ENCODE measurements around the gene FAIM2.

Gene FAIM2

DNA sequence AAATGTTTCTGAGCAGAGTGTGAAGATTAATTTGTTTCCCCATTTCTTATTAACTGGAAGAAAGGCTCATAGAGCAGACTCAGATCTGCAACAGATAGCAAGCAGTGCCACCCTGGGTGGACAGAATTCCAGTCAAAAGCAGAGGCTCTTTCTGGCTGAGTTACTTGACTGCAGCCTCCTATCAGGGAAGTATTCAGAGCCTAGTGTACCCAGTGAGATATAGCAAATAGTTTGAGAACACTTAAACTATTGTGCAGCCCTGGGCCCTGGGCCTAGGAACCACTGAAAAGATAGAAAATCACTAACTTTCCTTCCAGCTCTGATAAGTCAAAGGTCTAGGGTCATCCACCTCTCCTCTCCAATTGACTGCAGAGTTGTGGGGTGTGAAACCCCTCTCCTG is 35.6 kb upstream of the FAIM2 start:
- no peak for DNase-seq (ENCODE audit: low read depth)

DNA sequence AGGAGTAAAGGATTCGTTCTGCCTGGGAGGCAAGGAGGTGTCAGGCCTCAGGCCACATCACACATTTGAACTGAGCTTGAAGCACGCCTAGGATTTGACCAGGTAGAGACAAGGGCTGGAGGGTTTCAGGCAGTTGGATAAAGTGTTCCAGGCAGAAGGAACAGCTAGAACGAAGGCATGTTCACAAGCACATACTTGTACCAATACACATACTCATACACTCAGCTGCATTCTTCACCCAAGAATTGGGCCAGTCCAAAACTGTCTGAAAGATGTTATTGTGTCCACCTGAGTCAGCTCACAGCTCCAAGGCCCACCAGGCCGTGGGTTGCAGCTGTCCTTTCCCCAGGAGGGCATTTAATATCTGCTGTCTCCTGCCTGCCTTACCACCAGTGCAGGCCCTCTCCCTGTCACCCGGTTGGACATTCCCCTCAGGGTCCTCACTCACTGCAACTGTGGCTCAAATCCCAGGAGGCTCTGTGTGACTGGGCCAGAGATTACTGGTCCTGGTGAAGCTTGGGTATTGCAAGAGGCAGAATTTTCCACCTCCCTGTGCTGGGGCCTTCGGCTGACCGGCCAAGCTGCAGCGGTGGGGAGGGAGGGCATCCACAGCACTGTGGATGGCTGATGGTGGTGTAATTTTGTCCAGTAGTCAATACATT is 34.1 kb upstream of the FAIM2 start:
- DNase-seq (ENCODE audit: low read depth) = no peak

DNA sequence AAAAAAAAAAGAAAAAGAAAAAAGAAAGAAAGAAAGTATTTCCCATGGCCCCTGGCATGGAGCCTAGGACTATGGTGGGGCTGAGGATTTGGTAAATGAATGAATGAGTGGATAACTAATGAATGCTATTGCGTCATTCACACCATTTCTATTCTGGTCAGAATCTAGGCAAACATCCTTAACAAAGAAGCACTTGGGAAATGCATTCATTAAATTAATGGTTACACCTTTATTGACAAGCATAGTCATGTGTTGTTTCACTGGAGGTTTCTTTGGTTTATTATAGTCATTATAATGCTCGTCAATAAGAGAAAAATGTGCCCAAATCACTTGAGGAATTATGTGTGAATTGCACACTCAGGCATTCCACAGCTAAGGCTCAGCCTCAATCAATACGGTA is 33.2 kb upstream of the FAIM2 start:
- no peak for DNase-seq (ENCODE audit: low read depth)

DNA sequence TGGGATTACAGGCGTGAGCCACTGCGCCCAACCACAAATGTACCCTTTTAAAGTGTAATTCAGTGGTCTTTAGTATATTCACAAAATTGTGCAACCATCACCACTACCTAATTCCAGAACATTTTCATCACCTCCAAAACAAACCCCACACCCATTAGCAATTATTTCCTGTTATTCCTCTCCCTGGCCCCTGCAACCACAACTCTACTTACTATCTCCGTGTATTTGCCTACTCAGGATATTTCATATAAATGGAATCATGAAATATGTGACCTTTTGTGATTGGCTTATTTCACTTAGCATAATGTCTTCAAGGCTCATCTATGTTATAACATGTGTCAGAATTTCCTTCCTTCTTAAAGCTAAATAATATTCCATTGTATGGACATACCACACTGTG is 30.8 kb upstream of the FAIM2 start:
- DNase-seq (ENCODE audit: low read depth) = no peak

DNA sequence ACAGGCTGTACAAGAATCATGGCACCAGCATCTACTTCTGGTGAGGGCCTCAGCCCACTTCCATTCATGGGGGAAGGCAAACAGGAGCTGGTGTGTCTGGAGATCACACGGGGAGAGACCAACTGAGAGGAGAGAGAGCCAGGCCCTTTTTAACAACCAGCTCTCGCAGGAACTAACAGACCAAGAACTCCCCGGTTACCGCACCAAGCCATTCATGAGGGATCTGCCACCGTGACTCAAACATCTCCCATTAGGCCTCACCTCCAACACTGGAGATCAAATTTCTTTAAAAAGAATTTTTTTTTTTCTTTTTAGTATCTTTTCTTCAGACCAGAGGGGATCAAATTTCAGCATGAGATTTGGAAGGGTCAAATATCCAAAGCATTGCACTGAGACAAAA is 30.1 kb upstream of the FAIM2 start:
- DNase-seq (ENCODE audit: low read depth) = no peak

DNA sequence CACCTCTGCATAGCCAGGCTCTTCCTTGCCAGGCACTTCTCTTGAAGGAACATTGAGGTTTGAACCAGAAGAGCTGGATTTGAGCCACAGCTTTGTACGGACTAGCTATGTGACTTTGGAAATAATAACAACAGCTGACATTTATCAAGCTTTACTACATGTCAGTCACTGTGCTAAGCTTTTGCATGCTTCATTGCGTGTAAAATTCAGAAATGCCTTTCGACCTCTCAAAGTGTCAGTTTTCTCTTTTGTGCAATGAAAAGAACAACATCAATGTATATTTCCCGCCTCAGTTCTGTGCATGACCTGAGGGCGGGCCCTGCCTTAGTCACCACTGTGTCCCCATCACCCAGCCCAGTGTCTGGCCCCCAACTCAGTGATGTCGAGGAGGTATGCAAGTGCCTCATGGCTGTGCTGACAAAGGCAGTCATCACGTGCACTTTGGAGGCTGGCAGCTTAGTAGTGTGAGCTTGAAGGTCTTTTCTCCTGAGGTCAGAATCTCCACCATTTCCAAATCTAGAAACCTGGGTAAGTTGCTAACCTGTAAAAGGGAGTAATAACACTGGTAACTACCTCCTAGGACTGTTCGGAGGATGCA is 28.9 kb upstream of the FAIM2 start:
- DNase-seq (ENCODE audit: low read depth) = no peak

DNA sequence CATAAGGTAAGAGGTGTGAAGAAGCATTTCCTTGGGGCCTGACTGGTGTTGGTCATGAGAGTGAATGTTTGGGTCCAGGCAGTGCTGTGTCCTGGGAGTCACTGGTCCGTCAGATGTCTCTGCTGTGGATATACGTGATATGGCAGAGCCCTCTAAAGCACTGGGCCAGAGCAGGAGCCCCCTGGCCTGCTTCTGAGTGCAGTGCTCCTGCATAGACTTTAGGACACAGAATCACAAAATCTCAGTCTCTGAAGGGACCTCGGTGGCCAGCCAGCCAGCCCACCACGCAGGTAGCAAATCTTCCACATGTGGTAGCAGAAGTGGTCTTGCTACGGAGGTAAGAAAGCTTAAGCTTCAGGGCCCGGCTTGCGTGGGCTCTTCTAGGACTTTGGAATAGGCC is 28.3 kb upstream of the FAIM2 start:
- no peak for DNase-seq (ENCODE audit: low read depth)

DNA sequence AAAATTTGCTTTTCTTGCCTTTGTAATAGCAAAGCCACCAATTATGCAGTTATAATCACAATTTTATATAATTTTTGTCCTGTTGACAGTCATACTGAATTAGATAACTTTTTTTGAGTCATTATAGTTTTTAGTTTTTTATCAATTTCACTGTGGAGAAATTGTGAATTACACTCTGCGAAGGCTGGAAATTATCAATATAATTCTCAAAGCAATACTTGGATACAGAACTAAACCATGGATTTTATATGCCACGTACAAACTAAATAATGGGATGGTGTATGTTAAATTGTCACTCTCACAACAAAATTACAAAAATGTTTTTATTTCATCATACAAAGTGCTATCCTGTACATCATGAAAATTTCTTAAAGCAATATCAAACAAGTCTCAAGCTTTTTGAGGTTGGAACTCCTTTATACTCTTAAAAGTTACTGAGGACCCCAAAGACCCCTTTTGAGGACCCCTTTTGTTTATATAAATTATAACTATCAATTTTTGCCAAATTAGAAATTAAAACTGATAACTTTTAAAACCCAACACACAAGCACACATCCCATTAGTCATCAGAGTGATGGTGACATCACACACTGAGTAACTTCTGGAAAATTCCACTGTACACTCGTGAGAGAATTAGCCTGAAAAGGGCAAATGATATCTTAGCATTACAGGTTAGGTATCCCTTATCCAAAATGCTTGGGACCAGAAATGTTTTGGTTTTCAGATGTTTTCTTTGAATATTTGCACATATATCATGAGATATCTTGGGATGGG is 27.0 kb upstream of the FAIM2 start:
- no peak for DNase-seq (ENCODE audit: low read depth)

DNA sequence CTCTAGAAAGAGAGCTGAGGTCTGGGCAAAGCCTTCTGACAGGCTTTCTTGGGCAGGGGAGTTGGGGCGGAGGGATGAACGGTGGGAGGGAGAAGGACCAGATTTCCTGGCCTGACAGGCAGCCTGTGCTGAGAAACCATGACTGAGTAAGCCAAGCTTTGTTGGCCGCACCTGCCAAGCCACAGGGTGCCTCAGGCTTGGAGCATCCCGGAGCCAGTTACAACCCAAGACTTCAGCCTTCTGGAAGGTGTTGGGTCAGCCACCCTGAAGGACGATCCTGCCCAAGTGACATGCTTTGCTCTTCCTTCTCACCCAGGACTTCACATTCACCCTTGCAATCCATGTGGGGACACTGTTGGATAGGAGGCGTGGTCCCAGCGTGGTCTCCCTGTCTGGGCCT is 25.9 kb upstream of the FAIM2 start:
- DNase-seq (ENCODE audit: low read depth) = no peak

DNA sequence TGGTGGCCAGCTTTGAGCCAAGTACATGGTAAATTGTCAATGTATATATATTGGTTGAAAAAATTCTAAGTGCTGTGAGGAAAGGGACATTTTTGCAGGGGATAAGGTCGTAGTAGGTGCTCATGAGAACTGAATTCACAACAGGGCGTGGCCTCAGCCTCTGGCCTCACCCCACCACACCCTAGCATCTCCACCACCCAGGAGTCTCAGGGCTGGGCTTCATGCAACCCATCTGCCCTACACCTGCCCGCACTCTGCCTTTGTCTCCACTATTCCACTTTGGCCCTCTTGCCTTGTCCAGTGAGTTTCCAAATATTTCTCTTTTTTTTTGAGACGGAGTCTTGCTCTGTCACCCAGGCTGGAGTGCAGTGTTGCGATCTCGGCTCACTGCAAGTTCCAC is 24.8 kb upstream of the FAIM2 start:
- no peak for DNase-seq (ENCODE audit: low read depth)

DNA sequence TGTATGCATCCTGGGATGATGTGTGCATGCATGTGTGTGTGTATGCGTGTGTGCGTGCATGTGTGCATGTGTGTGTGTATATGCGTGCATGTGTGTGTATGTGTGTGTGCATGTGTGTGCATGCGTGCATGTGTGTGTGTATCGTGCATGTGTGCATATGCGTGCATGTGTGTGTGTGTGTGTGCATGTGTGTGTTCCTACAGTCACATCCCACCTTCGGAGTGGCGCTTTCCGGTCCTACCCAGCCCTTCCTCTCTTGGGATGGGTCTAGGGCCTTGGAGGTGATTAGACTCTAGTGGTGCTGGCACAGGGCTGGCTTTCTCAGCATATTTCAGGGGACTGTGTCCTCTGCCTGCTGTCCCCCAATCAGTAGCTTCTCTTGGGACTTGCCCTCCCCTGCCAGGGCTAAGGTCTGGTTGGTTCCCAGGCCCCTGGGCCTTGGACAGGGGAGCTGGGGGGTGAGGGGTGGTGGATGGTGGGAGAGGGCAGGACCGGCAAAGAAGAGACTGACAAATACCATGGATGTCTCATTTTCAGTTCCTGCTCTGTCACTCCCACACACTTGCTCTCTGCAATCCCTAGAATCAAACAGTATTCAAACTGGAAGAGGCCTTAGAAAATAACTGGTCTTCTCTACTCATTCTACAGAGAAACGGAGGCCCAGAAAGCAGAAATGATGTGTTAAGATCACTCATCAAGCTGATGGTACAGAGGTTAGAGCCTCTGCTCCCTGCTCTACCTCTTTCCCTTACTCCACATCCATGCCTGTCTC is 21.9 kb upstream of the FAIM2 start:
- no peak for DNase-seq (ENCODE audit: low read depth)

DNA sequence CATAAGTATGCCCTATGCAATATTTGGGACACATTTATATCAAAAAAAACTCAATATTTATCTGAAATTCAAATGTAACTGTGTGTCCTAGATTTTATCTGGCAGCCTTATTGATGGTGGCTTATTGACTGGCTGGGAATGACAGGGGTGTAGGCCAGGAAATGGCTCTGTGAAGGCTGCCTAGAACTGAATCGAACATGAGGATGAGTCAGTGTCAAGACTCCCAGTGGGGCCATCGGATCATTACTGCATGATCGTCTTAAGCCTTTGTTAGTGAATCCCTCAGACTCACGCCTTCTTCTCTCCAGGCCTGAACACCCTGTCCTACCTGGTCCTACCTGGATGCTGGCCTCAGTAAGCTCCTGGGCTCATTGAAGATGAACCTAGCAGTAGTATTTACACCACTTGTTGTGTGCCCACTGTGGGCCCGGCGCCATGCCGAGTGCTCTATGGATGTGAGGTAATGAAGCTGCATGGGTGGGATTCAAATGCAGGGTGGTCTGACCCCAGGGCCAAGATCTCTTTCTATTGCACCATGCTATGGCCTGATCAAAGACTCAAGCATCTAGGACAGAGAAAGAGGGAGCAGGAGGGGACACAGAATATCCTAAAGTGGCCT is 21.0 kb upstream of the FAIM2 start:
- DNase-seq (ENCODE audit: low read depth) = no peak

DNA sequence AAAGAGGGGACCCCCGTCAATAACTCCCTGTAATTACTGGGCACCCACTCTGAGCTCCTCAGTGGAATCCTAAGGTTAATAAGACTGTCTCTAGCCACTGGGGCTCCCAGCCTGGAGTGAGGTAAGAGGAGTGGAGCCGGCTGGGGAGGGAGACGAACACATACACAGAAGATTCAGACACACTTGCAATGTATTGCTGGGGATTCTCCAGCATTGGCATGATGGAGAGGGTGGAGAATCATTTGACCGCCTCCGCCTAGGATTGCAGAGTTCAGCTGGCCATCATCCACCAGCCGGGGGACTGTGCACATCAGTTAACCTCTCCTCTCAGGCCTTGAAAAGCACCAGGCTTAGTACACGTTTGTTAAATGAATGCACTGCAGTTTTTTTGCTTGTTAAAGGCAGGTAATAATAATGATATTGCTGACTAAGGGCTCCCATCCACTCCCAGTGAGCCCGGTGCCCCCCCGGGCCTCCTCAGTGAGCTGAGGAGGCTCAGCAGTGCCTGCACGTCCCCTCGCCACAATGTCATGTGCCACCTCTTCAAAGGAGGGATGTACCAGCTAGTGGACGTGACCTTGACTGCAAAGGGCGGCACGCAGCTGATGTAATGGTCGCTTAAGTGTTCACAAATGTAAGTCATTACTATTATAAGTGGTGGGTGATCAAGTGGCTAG is 20.3 kb upstream of the FAIM2 start:
- DNase-seq (ENCODE audit: low read depth) = no peak

DNA sequence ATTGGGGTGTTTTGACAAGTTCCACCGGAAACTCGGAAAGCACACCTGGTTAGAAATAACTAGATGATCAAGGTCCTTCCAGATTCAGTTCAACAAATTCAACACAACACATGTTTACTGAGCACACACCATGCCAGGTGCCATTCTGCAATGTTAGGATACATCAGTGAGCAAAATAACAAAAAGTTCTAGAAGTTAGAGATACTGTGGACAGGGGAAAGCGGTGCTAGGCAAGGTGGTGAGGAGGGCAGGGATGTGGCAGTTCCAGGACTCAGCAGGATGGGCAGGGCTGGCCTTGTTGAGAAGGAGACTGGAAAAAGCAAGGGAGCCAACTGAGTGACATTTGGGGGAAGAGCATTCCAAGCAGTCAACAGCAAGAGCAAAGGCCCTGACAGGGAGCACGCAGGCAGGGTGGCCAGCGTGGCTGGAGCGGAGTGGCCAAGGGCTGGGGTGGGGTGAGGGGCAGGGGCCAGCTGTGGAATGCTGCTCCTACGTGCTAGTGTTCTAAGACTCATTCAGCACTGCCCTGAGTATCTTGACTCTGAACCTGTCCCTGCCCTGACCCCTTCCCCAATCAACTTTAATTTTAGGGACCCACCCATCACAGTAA is 19.4 kb upstream of the FAIM2 start:
- no peak for DNase-seq (ENCODE audit: low read depth)

DNA sequence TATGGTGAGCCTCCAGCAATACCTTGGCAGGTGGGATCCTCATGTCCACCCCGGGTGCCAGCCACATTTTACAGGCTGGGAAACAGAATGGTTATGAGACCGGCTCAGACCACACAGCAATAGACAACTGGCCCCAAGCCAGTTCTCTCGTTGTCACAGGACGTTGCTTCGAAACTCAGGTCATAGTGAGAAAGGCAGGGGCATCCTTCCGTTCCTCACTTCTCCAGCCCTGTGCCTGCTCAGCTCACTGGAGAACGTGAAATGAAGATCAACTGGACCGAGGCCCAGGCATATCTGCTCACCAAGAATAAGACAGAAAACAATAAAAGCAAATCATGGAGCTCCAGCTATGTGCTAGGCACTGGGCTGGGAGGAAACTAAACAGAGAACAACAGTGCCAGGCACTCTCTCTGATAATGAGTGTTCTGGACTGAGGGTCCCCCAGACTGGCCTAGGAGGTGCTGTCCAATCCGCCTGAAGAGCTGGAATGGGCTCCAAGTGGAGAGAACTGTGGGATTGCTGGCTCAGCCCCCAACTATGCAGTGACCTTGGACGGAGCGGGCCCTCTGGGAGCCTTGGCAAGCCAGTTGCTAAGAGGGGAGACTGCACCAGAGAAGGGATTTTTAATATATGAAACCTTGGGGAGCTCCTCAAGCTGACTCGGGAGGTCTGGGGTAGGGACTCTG is 18.8 kb upstream of the FAIM2 start:
- DNase-seq (ENCODE audit: low read depth) = no peak

DNA sequence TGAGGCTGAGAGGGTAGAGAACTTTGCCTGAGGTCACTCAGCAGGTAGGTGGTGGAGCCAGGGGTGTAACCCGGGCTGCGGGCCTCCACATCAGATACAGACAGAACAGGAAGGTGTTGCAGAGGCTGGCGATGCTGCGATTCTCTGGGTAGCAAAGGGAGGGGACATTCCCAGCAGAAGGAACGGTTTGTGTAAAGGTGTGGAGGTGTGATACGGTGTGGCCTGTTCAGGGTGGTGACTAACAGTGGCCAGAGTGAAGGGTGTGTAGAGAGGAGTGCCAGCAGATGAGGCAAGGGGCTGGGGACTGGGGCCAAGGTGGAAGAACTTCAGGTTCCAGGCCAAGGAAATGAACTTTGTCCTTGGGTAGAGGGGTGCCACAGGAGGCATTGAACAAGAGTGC is 18.2 kb upstream of the FAIM2 start:
- DNase-seq (ENCODE audit: low read depth) = no peak

DNA sequence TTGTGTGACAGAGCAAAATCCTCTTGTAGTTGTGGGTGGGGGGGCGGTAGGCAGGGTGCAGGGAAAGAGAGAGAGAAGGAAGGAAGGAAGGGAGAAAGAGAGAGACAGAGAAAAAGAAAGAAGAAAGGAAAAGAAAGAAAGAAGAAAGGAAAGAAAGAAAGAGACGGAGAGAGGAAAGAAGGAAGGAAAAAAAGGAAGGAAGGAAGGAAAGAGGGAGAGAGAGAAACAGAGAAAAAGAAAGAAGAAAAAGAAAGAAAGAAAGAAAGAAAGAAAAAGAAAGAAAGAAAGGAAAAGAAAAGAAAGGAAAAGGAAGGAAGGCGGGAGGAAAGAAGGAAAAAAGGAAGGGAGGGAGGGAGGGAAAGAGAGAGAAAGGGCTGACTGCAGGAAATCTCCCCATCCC is 17.6 kb upstream of the FAIM2 start:
- DNase-seq (ENCODE audit: low read depth) = no peak

DNA sequence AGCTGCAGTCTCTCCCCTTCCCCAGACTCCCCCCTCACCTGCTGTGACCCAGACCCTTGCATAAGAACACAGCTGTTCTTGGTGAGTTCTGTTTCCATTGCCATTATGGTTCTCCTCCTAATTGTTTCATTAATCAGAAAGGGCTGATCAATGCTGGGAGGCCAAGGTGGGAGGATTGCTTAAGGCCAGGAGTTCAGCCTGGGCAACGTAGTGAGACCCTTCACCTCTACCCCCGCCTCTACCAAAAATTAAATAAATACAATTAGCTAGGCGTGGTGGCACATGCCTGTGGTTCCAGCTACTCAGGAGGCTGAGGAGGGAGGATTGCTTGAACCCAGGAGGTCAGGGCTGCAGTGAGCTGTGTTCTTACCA is 17.2 kb upstream of the FAIM2 start:
- DNase-seq (ENCODE audit: low read depth) = no peak

DNA sequence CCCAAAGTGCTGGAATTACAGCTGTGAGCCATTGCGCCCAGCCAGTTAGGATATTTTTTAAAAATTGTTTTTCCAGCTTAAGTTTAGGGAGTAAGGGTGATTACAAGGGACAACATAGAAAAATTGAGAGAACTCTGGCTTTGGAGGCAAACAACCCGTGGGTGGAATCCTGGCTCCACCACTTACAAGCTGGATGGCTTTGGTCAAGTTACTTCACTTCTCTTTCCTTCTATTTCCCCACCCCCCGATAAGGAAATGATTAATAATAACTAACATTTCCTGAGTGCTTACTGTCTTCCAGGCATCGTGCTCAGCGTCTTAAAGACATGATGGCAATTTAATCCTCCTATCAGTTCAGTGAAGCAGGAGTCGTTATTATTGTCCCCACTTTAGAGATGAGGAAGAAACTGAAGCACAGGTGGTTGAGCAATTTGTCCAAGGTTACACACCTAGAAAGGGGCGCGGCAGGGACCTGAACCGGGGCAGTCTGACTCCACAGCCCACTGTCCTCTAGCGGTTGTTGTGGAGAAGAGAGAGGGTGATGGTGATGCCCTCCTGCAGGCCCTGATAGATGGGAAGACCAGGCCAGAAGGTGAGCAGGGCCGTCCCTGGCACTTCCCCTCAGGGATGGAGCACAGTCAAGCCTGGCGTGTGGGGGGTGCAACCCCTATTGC is 16.7 kb upstream of the FAIM2 start:
- DNase-seq (ENCODE audit: low read depth) = no peak

DNA sequence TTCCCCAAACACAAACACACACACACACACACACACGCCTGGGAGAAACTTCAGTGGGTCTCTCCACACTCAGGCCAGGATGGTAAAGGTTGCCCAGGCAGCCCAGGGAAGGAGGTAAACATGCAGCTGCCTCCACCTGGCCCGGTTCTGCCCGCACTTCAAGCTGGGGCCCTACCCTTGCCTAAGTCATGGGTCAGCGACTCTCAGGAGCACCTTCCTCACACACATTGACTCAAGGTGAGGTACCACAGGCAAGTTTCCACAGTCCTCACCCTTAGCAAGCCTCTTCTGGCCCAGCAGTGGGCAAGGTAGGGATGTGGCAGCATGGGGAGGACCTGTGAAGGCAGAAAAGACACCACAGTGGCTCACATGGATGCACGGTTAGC is 14.1 kb upstream of the FAIM2 start:
- no peak for DNase-seq (ENCODE audit: low read depth)
